ENCODE results near the gene MBP. TPM values are rescaled to one million over a fixed set of nuclear protein-coding genes. Genes with fewer than 3 reads are reported as not detected.
A peak's percentile ranks its signal among the peaks of the same experiment; 100 is the strongest.

The MBP gene
- total and polyA plus RNA-seq, 10 of the 15 experiments (the other 5 are each of a cell fraction or from before 2014, with no cell fraction given): 12.2 to 67.8 (median 42.1) TPM

- TF ChIP-seq SIX5 (IDR thresholded peaks at IDR 0.05; ENCODE audit: low read depth, low read length, severe bottlenecking) (no peak), E4F1 (IDR thresholded peaks at IDR 0.05; ENCODE audit: borderline replicate concordance, partially characterized antibody) (no peak), ZBTB11 (CRISPR knock-in tag; IDR thresholded peaks at IDR 0.05) (no peak), ATF2 (IDR thresholded peaks at IDR 0.05; ENCODE audit: low read length) (0 out of 2 replicates have a peak, but pooled peaks have one; percentile 9), MYC (IDR thresholded peaks at IDR 0.05; ENCODE audit: insufficient read depth, insufficient read length, insufficient replicate concordance, low read length, severe bottlenecking) (no peak), HCFC1 (IDR thresholded peaks at IDR 0.05; ENCODE audit: low read length) (no peak), CREB1 (IDR thresholded peaks at IDR 0.05; ENCODE audit: low read depth) (no peak), RELA (IDR thresholded peaks at IDR 0.05; ENCODE audit: borderline replicate concordance, partially characterized antibody) (no peak), CBX5 (IDR thresholded peaks at IDR 0.05; ENCODE audit: low read depth) (no peak), ZNF207 (IDR thresholded peaks at IDR 0.05; ENCODE audit: borderline replicate concordance) (no peak), NBN (IDR thresholded peaks at IDR 0.05) (no peak), MTA2 (IDR thresholded peaks at IDR 0.05; ENCODE audit: low read depth) (no peak), NFIC (IDR thresholded peaks at IDR 0.05; ENCODE audit: low read depth, low read length) (peak; percentile 43; the same call in 1 of the 2 replicates), SMC3 (IDR thresholded peaks at IDR 0.05; ENCODE audit: borderline replicate concordance, low read length) (no peak), NR2C2 (IDR thresholded peaks at IDR 0.05; ENCODE audit: borderline replicate concordance, control insufficient read depth, insufficient read length, low read depth) (no peak), KLF5 (IDR thresholded peaks at IDR 0.05; ENCODE audit: partially characterized antibody) (no peak), HDAC2 (IDR thresholded peaks at IDR 0.05) (no peak), NKRF (conservative IDR thresholded peaks at IDR 0.05) (no peak), ZBED1 (IDR thresholded peaks at IDR 0.05; ENCODE audit: borderline replicate concordance) (peak; percentile 46; the same call in 1 of the 2 replicates), TCF12 (IDR thresholded peaks at IDR 0.05; ENCODE audit: low read depth, low read length) (no peak), PAX8 (IDR thresholded peaks at IDR 0.05) (no peak)
Observed at GRCh38 chr18:77068321-77069312, 64.0 kb downstream of the MBP start (continued).

All from GM12878 (cell line).